Activated gamma-delta T cell treated with anti-CD3 and anti-CD28 coated beads, Interleukin-2, amount 50 U/mL, for 16 hours (primary cell): ENCODE data around the gene RIPOR3.
A peak's percentile ranks its signal among the peaks of the same experiment; 100 is the strongest.
"Not testable (repeated sequence)": the region's sequence is repeated elsewhere in the genome, so short reads cannot be mapped to it uniquely, and the experiment has no call there.

Experiments used
- DNase-seq: peaks from one replicate; pipeline ENCODE4 v3.0.0-alpha.2; 2020; ENCODE audit warnings: low read depth

RIPOR3 gene

GRCh38 chr20:50658804-50659380 is 32.5 kb downstream of the RIPOR3 start:
- DNase-seq = no peak

- no peak for DNase-seq
Measured at GRCh38 chr20:50655311-50655880, 35.9 kb downstream of the RIPOR3 start.

GRCh38 chr20:50654904-50655303 is 36.4 kb downstream of the RIPOR3 start:
- no peak for DNase-seq

GRCh38 chr20:50652702-50653294 is 38.5 kb downstream of the RIPOR3 start:
- no peak for DNase-seq

GRCh38 chr20:50651676-50652075 is 39.7 kb downstream of the RIPOR3 start:
- DNase-seq = no peak

GRCh38 chr20:50649590-50649989 is 41.8 kb downstream of the RIPOR3 start:
- DNase-seq = no peak

- no peak for DNase-seq
Measured at GRCh38 chr20:50648651-50649050, 42.7 kb downstream of the RIPOR3 start.

- no peak for DNase-seq
Measured at GRCh38 chr20:50646483-50646996, 44.8 kb downstream of the RIPOR3 start.

GRCh38 chr20:50645253-50646068 is 45.9 kb downstream of the RIPOR3 start:
- no peak for DNase-seq

- DNase-seq = no peak
Measured at GRCh38 chr20:50642288-50642803, 49.0 kb downstream of the RIPOR3 start.

- DNase-seq = not testable (repeated sequence)
Measured at GRCh38 chr20:50641625-50642287, 49.6 kb downstream of the RIPOR3 start.

- DNase-seq = not testable (repeated sequence)
Measured at GRCh38 chr20:50639971-50640711, 51.2 kb downstream of the RIPOR3 start.

GRCh38 chr20:50638015-50638847 is 53.1 kb downstream of the RIPOR3 start:
- not testable (repeated sequence) for DNase-seq

- DNase-seq = no peak
Measured at GRCh38 chr20:50636601-50637540, 54.5 kb downstream of the RIPOR3 start.

- DNase-seq = peak; percentile 11
Measured at GRCh38 chr20:50635676-50636600, 55.4 kb downstream of the RIPOR3 start.

GRCh38 chr20:50635014-50635557 is 56.3 kb downstream of the RIPOR3 start:
- DNase-seq = no peak

GRCh38 chr20:50634191-50634590 is 57.2 kb downstream of the RIPOR3 start:
- no peak for DNase-seq

GRCh38 chr20:50633361-50633760 is 58.0 kb downstream of the RIPOR3 start:
- DNase-seq = no peak
